Breast epithelium (tissue), 4 donors: ENCODE data around the gene TDRD5. TPM values are rescaled to one million over a fixed set of nuclear protein-coding genes. Genes with fewer than 3 reads are reported as not detected.

ENCODE experiments used
- DNase-seq, 2 donors: peaks; one replicate each; pipeline ENCODE4 v3.0.0-alpha.2; 2019; ENCODE audit warnings: low spot score in 2 of 2
- H3K27ac ChIP-seq, 2 donors: fragments of 200-600 bp; sonication (generic) in 1 of 2; one replicate each; pipeline ENCODE4 v1.5.1; 2016 to 2019; ENCODE audit warnings: mild to moderate bottlenecking in 1 of 2
- H3K27me3 ChIP-seq, 2 donors: fragments of 200-600 bp; sonication (generic) in 1 of 2; one replicate each; pipeline versions ENCODE4 v1.5.1 to v1.6.0; 2017 to 2019; ENCODE audit warnings: control low read depth in 1 of 2, mild to moderate bottlenecking in 1 of 2
- H3K36me3 ChIP-seq: fragments of 200-600 bp; one replicate; pipeline ENCODE4 v1.5.1; 2019
- H3K4me1 ChIP-seq, 2 donors: fragments of 200-600 bp; sonication (generic); one replicate each; pipeline ENCODE4 v1.5.1; 2016 to 2019; ENCODE audit warnings: control low read depth in 1 of 2
- H3K4me3 ChIP-seq, 3 donors: fragments of 200-600 bp; sonication (generic); 1 replicate in 2 of 3; 2 replicates in 1 of 3; pipeline ENCODE4 v1.5.1; 2016 to 2019; ENCODE audit warnings: mild to moderate bottlenecking in 3 of 3, moderate library complexity in 2 of 3
- H3K9me3 ChIP-seq, 2 donors: fragments of 200-600 bp; sonication (generic) in 1 of 2; one replicate each; pipeline ENCODE4 v1.5.1; 2016 to 2019; ENCODE audit warnings: control low read depth in 1 of 2
- POLR2A ChIP-seq: fragments of 450-650 bp; IDR thresholded peaks from one replicate; pipeline ENCODE4 v1.6.1; 2016; ENCODE audit warnings: antibody characterized with exemption, mild to moderate bottlenecking, moderate library complexity
- POLR2AphosphoS5 ChIP-seq, 3 donors: sonication (generic); formaldehyde crosslinking; IDR thresholded peaks; one replicate each; pipeline ENCODE4 v1.6.1; 2017; ENCODE audit warnings: antibody characterized with exemption in 3 of 3
- intact Hi-C: fragments of 100-400 bp; cut with DNase I; formaldehyde crosslinking; loops from one replicate; pipeline ENCODE4 v1.15.1; 2023; ENCODE audit warnings: low total_unique reads
- total RNA-seq, 3 donors: library from RNA; depleted of rRNA; stranded (reverse); fragments of >200 nt; gene quantifications; one replicate each; pipeline ENCODE4 v1.1.0, GENCODE V29; 2016
- TF ChIP-seq, protein P1 (sequence below), 3 donors: fragments of 450-650 bp; IDR thresholded peaks; one replicate each; pipeline ENCODE4 v1.5.1; 2016 to 2017; ENCODE audit warnings: antibody characterized with exemption in 3 of 3, mild to moderate bottlenecking in 3 of 3, moderate library complexity in 3 of 3

Gene TDRD5
- total RNA-seq, 3 donors from 2014 or later: 0.96 to 5.7 (median 3.9) TPM

DNA sequence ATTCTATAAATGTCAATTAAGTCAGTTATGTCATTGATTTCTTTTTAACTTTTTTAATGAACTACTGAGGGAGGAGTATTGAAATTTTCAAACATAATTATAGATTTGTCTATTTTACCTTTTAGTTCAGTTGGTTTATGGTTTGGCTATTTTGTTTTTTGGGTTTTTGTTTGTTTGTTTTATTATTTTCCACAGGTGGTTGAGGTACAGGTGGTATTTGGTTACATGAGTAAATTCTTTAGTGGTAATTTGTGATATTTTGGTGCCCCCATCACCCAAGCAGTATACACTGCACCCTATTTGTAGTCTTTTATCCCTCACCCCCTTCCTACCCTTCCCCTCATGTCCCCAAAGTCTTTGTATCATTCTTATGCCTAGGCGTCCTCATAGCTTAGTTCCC is 9.5 kb downstream of the TDRD5 start:
- intact Hi-C loops: no loop called here
- H3K9me3 ChIP-seq: no peaks in the 10 kb centered on the region
- H3K4me1 ChIP-seq: no peaks in the 10 kb centered on the region
- no peak for DNase-seq
- no peak overlapping the region for H3K4me3 ChIP-seq
- peaks cover 0 to 2% of the 10 kb centered on the region in 2 donors for H3K27me3 ChIP-seq
- H3K36me3 ChIP-seq: no peaks in the 10 kb centered on the region
- TF ChIP-seq POLR2AphosphoS5 (IDR thresholded peaks at IDR 0.05) (no peak), POLR2A (no peak)
- TF ChIP-seq, protein P1, sequence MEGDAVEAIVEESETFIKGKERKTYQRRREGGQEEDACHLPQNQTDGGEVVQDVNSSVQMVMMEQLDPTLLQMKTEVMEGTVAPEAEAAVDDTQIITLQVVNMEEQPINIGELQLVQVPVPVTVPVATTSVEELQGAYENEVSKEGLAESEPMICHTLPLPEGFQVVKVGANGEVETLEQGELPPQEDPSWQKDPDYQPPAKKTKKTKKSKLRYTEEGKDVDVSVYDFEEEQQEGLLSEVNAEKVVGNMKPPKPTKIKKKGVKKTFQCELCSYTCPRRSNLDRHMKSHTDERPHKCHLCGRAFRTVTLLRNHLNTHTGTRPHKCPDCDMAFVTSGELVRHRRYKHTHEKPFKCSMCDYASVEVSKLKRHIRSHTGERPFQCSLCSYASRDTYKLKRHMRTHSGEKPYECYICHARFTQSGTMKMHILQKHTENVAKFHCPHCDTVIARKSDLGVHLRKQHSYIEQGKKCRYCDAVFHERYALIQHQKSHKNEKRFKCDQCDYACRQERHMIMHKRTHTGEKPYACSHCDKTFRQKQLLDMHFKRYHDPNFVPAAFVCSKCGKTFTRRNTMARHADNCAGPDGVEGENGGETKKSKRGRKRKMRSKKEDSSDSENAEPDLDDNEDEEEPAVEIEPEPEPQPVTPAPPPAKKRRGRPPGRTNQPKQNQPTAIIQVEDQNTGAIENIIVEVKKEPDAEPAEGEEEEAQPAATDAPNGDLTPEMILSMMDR (IDR thresholded peaks at IDR 0.05): no peak
- no peak overlapping the region for H3K27ac ChIP-seq

DNA sequence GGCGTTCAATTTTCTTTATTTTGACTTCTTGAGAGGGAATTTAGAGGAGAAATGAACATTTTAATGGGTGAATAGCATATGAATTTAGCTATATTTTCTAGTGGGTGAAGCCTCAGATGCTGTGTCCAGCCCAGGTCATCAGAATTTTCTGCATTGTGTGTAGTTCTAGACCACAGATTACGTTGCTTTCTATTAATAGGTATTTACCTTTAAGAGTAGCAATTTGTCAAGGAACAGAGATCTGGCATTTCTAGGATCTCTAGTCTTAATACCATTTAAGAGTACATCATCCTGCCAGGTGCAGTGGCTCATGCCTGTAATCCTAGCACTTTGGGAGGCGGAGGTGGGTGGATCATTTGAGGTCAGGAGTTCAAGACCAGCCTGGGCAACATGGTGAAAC is 20.7 kb downstream of the TDRD5 start:
- intact Hi-C loops: no loop called here
- no peak overlapping the region for H3K27ac ChIP-seq

DNA sequence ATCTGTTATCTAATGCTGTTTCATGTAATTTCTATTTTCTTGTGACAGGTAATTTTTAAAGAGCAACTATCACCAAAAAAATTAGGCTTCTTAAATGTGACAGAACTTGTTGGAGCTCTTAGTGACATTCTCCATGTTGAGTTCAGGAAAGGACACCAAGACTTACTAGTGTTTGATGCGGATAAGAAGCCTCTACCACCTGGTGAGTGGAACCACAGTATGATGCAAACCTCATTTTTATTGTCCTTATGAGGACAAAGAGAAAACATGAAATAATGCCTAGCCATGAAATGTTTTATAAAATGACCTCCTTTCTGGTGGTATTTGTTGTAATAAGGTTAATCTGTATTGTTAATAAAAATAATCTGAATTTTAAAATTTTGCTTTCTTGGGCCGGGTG is 39.1 kb downstream of the TDRD5 start:
- TF ChIP-seq, protein P1 (IDR thresholded peaks at IDR 0.05): no peak
- TF ChIP-seq POLR2AphosphoS5 (IDR thresholded peaks at IDR 0.05) (no peak), POLR2A (no peak)
- intact Hi-C loops: no loop called here

More for the DNA sequence above, 20.7 kb downstream of the TDRD5 start:
- Histone ChIP-seq H3K36me3 (no peaks in the 10 kb centered on the region), H3K27me3 (no peaks in the 10 kb centered on the region), H3K4me1 (no peaks in the 10 kb centered on the region), H3K4me3 (no peak overlapping the region), H3K9me3 (no peaks in the 10 kb centered on the region)
- no peak for TF ChIP-seq POLR2A
- TF ChIP-seq, protein P1 (IDR thresholded peaks at IDR 0.05): no peak
- no peak for TF ChIP-seq POLR2AphosphoS5 (IDR thresholded peaks at IDR 0.05)
- no peak for DNase-seq

DNA sequence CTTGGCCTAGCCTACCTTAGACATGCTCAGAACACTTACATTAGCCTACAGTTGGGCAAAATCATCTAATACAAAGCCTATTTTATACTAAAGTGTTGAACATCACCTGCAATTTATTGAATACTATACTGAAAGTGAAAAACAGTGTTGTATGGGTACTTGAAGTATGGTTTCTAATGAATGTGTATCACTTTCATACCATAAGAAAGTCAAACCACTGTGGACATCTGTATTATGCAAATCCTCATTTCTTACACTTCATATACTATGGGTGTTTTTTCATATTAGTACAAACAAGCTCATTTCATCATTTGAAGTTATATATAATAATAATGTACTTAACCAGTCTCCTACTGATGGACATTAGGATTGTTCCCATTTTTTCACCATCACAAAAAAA is 41.2 kb downstream of the TDRD5 start:
- intact Hi-C loops: no loop called here

More for the DNA sequence above, 39.1 kb downstream of the TDRD5 start:
- no peak for DNase-seq
- no peaks in the 10 kb centered on the region for H3K4me1 ChIP-seq
- no peak overlapping the region for H3K4me3 ChIP-seq
- no peak overlapping the region for H3K27ac ChIP-seq
- no peaks in the 10 kb centered on the region for H3K27me3 ChIP-seq
- H3K36me3 ChIP-seq: no peaks in the 10 kb centered on the region
- H3K9me3 ChIP-seq: no peaks in the 10 kb centered on the region

DNA sequence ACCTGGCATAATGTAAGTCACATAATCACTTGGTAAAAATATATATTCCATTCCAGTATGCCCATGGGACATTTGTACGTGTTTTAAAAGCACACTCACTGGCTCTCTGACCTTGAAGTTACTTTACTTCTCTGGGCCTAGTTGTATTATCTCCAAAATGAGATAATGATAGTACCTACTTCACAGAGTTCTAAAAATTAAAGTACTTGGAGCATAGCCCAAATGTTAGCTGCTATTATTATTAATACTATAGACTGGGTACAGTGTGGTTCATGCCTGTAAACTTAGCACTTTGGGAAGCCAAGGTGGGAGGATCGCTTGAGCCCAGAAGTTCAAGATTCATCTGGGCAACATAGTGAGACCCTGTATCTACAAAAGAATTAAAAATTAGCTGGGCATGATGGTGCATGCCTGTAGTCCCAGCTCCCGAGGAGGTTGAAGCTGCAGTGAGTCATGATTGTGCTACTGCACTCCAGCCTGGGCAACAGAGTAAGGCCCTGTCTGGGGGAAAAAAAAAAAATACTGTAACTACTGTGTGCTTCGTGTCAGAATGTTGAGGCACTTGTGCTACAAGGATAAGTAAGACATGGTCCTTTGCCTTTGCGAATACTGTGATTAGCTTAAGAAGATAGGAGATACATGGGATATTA is 45.7 kb downstream of the TDRD5 start:
- Histone ChIP-seq H3K4me1 (no peaks in the 10 kb centered on the region), H3K36me3 (no peaks in the 10 kb centered on the region), H3K9me3 (no peaks in the 10 kb centered on the region), H3K27me3 (no peaks in the 10 kb centered on the region), H3K4me3 (no peak overlapping the region), H3K27ac (no peak overlapping the region)
- intact Hi-C loops: no loop called here
- DNase-seq: no peak
- TF ChIP-seq POLR2A (no peak), POLR2AphosphoS5 (IDR thresholded peaks at IDR 0.05) (no peak)
- TF ChIP-seq, protein P1 (IDR thresholded peaks at IDR 0.05): no peak

More for the DNA sequence above, 41.2 kb downstream of the TDRD5 start:
- no peak for TF ChIP-seq POLR2A
- TF ChIP-seq POLR2AphosphoS5 (IDR thresholded peaks at IDR 0.05): no peak
- TF ChIP-seq, protein P1 (IDR thresholded peaks at IDR 0.05): no peak
- Histone ChIP-seq H3K27ac (no peak overlapping the region), H3K4me3 (no peak overlapping the region), H3K27me3 (no peaks in the 10 kb centered on the region), H3K36me3 (no peaks in the 10 kb centered on the region), H3K9me3 (no peaks in the 10 kb centered on the region), H3K4me1 (no peaks in the 10 kb centered on the region)
- DNase-seq: no peak
